HG02852 (cell line): Measurements from ENCODE around the gene DOCK2.
"Not testable (repeated sequence)": the region's sequence is repeated elsewhere in the genome, so short reads cannot be mapped to it uniquely, and the experiment has no call there.

Source experiments
- ATAC-seq: cut with Tn5 transposase; IDR thresholded peaks from one replicate; pipeline ENCODE4 v1.9.1; 2021; ENCODE audit warnings: mild to moderate bottlenecking, moderate library complexity; ENCODE audit not compliant: unreplicated experiment

The DOCK2 gene

GRCh38 chr5:169712428-169712827 is 75.4 kb downstream of the DOCK2 start:
- no peak for ATAC-seq

DNA sequence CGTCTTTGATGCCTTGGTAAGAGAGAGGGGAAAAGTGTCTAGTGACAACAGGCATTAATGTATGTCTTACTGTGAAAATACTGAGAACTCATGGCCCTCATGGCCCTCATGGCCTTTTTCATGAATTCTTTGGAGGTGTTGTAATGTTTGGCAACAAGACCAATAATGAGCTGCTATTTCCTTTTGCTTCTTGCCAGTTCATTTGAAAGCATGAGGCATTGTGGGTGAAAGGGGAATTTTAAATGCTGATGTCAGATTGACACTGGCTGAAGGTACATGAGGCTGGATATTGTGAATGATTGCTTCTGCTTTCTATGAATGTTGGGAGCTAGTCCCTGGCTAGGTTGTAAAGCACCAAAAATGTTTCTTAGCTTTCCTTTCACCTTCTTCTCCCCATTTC is 79.2 kb downstream of the DOCK2 start:
- no peak for ATAC-seq

- ATAC-seq, result no peak
Measured at GRCh38 chr5:169717288-169717687, 80.2 kb downstream of the DOCK2 start.

- peak; percentile 79 for ATAC-seq
Measured at GRCh38 chr5:169719360-169720314, 82.6 kb downstream of the DOCK2 start.

DNA sequence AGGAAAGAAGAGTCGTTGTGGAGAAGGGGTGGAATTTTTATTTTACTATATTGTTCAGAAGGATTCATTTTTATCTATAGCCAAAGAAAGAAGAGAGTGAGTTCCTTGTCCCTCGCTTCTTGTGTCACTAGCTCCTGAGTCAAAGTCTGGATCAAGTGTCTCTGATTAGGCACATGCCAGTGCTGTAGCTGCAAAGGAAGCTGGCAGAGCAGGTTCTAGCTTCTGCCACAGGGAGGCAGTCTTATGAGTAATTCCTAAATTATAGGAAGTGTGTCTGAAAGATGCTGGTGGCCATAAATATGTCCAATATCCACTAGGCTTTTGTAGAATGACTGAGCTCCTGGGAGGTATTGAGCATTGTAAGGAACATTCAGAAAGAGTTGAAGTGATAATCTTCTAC is 84.7 kb downstream of the DOCK2 start:
- no peak for ATAC-seq

GRCh38 chr5:169723103-169723831 is 86.2 kb downstream of the DOCK2 start:
- no peak for ATAC-seq

DNA sequence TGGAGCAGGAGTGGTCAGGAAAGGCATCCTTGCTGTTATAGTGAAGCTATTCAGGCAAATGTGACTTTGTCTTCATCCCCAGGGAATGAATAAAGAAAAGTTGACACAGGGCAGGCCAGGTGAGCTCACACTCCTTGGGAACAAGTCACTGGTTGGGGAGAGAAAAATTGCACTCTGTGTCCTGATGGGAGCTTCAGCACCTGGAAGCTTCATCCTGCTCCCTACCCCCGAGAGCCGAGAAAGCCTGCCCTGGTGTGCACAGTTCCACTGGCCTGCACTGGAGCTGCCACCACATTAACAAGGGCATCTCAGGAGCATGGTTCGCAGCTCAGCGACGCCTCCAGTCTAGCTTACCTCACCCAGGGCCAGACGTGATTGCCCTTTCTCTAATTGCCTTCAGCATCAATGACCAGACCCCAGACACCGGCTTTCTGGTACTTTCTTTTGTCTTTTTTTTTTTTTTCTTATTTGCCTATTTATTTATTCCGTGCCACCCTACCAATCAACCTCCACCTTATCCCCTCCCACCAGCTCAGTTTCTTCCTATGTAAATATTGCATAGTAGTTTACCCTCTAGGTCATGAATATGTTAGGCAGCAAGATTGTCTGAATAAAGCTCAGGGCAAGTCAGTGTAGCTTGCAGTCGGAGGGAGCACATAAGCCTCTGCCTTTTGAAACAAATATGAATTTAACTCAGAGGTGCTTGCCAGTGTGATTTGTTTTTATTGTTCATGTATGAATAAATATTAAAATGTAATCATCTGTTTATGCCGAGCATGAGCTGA is 87.4 kb downstream of the DOCK2 start:
- no peak for ATAC-seq

GRCh38 chr5:169725665-169726064 is 88.6 kb downstream of the DOCK2 start:
- not testable (repeated sequence) for ATAC-seq

DNA sequence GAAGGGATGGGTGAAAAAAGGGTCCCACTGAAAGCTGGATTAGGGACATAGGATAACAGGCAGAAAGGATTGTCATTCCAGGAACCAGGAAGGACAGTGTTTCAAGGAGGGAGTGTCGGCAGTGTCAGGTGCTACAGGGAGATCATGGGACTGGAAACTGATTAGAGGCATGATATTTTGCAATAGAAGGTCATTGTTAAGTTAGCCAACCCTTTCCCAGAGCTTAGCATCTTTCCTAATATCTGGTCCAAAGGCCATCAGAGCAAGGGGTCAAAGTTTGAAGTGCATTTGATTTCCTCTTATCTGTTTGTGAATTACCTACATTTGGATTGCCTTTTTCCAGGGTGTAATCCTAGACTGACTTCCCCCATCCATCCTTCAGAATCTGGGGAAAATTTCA is 91.3 kb downstream of the DOCK2 start:
- no peak for ATAC-seq

GRCh38 chr5:169731221-169731620 is 94.1 kb downstream of the DOCK2 start:
- no peak for ATAC-seq

- no peak for ATAC-seq
Measured at GRCh38 chr5:169732841-169733240, 95.8 kb downstream of the DOCK2 start.

GRCh38 chr5:169735913-169736312 is 98.8 kb downstream of the DOCK2 start:
- no peak for ATAC-seq

DNA sequence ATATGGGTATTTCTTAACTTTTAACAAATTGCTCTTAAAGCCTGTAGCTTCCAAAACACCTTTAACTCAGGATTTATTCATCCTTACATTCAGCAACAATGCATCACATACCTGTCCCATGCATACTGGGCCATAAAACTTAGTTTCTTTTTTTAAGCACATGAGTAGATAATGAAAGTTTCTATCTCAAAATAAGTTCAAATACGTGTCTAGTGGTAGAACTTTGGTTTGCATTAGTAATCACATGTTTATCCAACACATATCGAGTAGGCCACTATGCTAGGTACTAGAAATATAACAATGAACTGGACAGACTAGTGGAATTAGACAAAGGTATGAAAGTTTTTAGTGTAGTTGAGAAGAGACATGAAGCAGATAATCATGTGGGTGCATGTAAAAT is 99.6 kb downstream of the DOCK2 start:
- peak; percentile 77 for ATAC-seq

DNA sequence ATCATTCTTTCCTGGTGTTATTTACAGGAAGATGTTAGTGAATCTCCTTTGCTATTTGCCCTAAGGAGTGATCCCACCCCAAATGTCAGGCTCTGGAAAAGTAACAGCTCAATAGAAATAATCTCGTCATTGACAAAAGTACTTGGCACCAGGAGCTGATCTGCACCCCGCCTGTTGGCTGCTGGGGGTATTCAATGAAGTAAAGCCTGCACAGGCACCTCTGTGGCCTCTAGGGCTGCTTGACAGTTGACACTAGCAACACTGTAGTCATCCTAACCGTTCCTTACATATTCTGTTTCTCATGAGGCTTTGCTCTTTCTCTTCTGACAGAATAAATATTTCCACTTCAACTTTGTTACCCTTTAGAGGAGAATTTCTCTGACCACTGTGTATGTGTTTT is 103.4 kb downstream of the DOCK2 start:
- no peak for ATAC-seq

- ATAC-seq, result no peak
Measured at GRCh38 chr5:169742771-169743296, 105.8 kb downstream of the DOCK2 start.

- ATAC-seq, result no peak
Measured at GRCh38 chr5:169744336-169744735, 107.3 kb downstream of the DOCK2 start.

DNA sequence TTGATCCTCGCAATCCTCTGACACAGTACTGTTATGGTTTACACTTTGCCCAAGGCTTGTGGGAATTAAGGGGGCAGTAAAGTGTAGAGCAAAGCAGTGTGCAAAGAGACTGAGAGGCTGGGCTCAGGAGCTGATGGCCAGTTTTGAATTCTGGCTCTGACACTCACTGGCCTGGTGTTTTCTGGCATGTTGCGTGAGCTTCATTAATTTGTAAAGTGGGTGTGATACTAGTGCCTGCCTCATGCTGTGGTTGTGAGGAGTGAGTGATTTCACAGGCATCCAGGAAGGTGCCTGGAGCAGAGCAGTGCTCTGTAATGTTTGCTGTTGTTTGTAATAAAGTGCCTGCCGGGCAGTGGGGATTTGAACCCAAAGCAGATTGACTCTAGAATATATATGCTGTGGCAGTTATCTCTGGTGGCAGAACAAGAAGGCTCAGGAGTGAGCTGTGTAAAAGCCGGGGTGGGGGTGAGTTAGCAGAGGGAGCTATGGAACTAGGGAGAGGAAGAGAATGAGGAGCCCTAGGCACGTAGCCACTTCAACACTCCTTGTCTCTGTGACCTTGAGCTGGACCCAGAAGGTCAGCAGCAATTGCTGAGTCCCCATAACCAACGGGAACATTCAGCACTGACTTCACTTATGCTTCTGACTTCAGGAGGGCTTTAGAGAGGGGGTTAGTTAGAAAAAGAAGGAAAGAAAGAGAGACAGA is 108.5 kb downstream of the DOCK2 start:
- no peak for ATAC-seq

DNA sequence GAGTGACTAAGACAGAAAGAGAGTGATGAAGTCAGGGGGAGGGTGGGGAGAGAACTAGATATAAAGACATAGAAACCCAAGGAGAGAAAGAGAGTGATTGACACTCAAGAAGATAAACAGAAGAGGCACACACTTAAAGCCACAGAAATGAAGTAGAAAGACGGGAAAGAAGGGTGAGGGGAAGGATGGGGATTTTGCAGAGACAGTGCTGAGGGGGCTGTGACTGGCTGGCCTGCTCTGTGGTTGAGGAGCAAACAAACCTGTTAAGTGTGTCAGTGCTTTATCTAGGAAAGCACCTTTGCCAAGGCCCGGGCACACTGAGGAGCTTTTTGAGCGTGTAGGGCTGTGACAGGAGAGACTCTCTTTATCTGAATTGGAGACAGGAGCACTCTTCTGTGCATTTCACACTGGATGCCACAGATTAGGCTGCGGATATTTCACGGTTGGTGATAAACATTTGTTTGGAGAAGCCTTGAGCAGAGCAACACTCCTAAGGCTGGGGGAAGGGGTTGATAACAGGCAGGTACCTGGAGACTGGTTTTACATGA is 109.1 kb downstream of the DOCK2 start:
- no peak for ATAC-seq

DNA sequence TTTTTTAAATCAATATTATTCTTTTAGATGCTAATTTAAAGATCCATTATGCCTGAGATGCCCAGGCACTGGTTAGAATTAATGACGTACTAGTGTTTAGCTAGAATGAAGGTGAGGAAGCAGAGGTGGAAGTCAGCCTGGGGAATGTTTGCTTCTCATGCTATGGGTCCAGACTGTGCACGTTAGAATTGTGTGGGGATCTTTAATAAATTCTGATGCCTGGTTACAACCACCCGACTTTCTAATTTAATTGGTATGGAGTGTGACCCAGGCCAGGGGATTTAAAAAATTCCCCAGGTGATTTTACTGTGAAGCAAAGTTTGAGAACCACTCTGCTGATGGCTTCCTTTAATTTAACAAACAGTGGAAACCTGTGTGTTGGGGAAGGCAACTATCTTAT is 111.1 kb downstream of the DOCK2 start:
- ATAC-seq, result no peak

DNA sequence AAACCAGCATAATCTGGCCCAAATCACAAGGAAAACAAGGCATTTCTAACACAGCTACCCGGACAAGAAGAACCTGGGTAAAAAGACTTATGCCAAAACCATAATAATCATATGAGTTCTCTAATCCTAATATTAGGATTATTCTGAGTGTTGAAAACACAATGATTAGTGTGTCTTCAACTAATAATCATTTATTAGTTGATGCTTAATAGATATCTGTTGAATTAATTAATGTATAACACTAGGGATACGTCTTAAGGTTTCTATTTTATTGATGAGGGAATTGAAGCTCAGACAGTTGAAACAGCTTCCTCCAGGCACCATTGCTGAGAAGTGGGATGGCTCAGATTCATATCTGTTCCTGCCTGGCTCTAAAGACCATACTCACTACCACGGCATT is 112.2 kb downstream of the DOCK2 start:
- ATAC-seq, result no peak
